ENCODE measurements around the gene ST6GALNAC3.

Gene ST6GALNAC3

DNA sequence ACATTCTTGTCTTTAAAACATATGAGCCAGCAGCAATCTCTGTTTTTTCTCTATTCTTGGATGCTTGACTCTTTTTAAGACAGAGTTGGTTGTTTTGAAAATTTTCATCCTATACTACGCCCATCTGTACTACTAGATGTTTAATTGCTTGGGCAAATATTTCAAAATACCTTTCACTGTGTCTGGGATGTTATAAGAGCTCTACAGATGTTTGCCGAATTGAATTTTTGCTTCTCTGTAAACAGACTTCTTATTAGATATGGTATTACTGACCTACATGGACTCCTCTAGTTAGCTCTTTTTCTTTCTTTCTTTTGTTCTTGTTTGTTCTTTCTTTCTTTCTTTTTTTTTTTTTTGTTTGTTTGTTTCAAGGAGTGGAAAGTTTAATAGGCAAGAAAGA is 345.1 kb downstream of the ST6GALNAC3 start:
- Histone ChIP-seq H3K36me3 (ENCODE audit: control insufficient read depth in 2 of 2, insufficient read depth in 2 of 2, low read length in 2 of 2) (no peaks in the 10 kb centered on the region), H3K9ac (ENCODE audit: low read depth in 1 of 2, low read length in 2 of 2) (no peak overlapping the region), H3K27ac (ENCODE audit: low read depth in 2 of 2, low read length in 2 of 2) (no peak overlapping the region), H3K9me3 (ENCODE audit: control insufficient read depth in 2 of 2, low read length in 2 of 2) (no peaks in the 10 kb centered on the region), H3K27me3 (ENCODE audit: control insufficient read depth in 2 of 2, insufficient read depth in 2 of 2, low read length in 2 of 2) (no peaks in the 10 kb centered on the region), H3K4me3 (ENCODE audit: low read length in 2 of 2) (no peak overlapping the region), H3K4me1 (ENCODE audit: control insufficient read depth in 2 of 2, insufficient read depth in 2 of 2, low read length in 2 of 2) (no peaks in the 10 kb centered on the region)

DNA sequence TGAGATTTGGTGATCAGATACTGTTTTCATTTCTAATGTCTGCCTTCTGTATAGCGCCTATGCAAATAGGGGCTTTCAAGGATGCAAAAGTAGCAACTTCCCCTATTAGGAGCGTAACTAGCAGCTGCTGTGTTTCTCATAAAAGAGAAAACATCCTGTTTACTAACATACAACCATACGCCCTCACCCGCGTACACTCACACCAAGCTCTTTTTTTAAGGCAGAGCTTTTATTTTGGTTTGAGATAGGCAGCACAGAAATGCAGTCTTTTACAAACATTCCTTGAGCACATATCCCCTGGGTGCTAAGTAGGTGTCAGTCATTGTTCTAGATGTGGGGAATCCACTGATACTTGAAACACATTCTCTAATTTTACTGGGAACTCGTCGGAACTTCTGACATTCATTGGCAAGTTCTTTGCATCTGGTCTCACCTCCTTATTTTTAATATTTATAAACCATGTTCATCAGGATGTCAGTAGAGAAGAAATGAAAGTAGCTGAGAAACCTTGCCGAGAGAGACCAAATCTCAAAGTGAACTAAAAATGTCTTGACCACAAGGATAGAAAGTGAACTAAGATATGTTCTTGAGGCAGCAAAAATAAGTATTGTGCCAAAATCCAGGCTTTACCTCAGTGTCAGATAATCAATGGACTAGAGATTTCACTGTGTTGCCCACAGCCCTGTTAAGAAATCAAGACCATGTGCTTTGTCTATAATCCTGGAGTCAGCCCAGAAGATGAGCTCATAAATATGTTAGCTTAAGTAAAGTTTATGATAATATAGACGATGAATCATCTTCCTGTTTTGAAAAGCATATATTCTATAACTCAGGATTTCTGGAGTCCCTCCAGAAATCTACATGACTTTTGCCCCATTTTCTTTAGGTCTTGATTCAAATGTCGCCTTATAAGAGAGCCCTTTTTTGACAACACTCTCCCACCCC is 350.9 kb downstream of the ST6GALNAC3 start:
- H3K9ac ChIP-seq (ENCODE audit: low read depth in 1 of 2, low read length in 2 of 2), result no peak overlapping the region
- H3K27ac ChIP-seq (ENCODE audit: low read depth in 2 of 2, low read length in 2 of 2), result no peak overlapping the region
- no peaks in the 10 kb centered on the region for H3K9me3 ChIP-seq (ENCODE audit: control insufficient read depth in 2 of 2, low read length in 2 of 2)
- no peaks in the 10 kb centered on the region for H3K27me3 ChIP-seq (ENCODE audit: control insufficient read depth in 2 of 2, insufficient read depth in 2 of 2, low read length in 2 of 2)
- H3K4me1 ChIP-seq (ENCODE audit: control insufficient read depth in 2 of 2, insufficient read depth in 2 of 2, low read length in 2 of 2), result no peaks in the 10 kb centered on the region
- H3K4me3 ChIP-seq (ENCODE audit: low read length in 2 of 2), result no peak overlapping the region
- no peaks in the 10 kb centered on the region for H3K36me3 ChIP-seq (ENCODE audit: control insufficient read depth in 2 of 2, insufficient read depth in 2 of 2, low read length in 2 of 2)

DNA sequence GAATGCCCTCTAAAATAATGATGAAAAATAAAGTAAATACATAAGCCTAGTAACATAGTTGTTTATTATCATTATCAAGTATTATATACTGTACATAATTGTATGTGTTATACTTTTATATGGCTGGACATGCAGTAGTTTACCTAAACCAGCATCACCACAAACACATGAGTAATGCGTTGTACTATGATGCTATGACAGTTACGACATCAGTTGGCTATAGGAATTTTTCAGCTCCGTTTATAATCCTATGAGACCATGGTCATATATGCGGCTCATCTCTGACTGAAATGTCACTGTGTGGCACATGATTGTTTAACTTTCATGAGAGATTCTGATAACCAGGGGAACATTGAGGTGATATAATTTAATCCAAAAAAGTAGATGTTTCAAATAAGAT is 352.1 kb downstream of the ST6GALNAC3 start:
- H3K27ac ChIP-seq (ENCODE audit: low read depth in 2 of 2, low read length in 2 of 2), result no peak overlapping the region
- H3K4me3 ChIP-seq (ENCODE audit: low read length in 2 of 2), result no peak overlapping the region
- no peak overlapping the region for H3K9ac ChIP-seq (ENCODE audit: low read depth in 1 of 2, low read length in 2 of 2)
- H3K27me3 ChIP-seq (ENCODE audit: control insufficient read depth in 2 of 2, insufficient read depth in 2 of 2, low read length in 2 of 2), result no peaks in the 10 kb centered on the region
- no peaks in the 10 kb centered on the region for H3K36me3 ChIP-seq (ENCODE audit: control insufficient read depth in 2 of 2, insufficient read depth in 2 of 2, low read length in 2 of 2)
- no peaks in the 10 kb centered on the region for H3K9me3 ChIP-seq (ENCODE audit: control insufficient read depth in 2 of 2, low read length in 2 of 2)
- H3K4me1 ChIP-seq (ENCODE audit: control insufficient read depth in 2 of 2, insufficient read depth in 2 of 2, low read length in 2 of 2), result no peaks in the 10 kb centered on the region

DNA sequence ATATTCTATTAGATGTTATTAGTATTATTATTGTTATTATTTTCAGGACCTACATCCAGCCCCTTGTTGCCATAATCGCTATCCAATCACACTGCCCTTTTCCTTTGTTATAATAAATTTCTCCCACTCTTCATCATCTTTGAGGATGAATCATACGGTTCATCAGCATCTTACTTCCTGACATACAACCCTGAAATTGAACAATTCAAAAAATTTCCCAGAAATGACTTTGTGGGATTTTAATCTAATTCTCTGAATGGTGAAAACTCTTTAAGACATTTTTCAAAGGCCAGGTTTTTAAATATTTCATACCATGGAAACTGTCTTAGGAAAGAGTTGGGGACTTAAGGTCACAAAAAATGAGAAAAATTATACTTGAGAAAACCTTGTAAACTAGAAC is 353.5 kb downstream of the ST6GALNAC3 start:
- H3K4me1 ChIP-seq (ENCODE audit: control insufficient read depth in 2 of 2, insufficient read depth in 2 of 2, low read length in 2 of 2), result no peaks in the 10 kb centered on the region
- H3K27me3 ChIP-seq (ENCODE audit: control insufficient read depth in 2 of 2, insufficient read depth in 2 of 2, low read length in 2 of 2), result no peaks in the 10 kb centered on the region
- no peaks in the 10 kb centered on the region for H3K36me3 ChIP-seq (ENCODE audit: control insufficient read depth in 2 of 2, insufficient read depth in 2 of 2, low read length in 2 of 2)
- H3K4me3 ChIP-seq (ENCODE audit: low read length in 2 of 2), result no peak overlapping the region
- no peak overlapping the region for H3K27ac ChIP-seq (ENCODE audit: low read depth in 2 of 2, low read length in 2 of 2)
- H3K9me3 ChIP-seq (ENCODE audit: control insufficient read depth in 2 of 2, low read length in 2 of 2), result no peaks in the 10 kb centered on the region
- no peak overlapping the region for H3K9ac ChIP-seq (ENCODE audit: low read depth in 1 of 2, low read length in 2 of 2)

DNA sequence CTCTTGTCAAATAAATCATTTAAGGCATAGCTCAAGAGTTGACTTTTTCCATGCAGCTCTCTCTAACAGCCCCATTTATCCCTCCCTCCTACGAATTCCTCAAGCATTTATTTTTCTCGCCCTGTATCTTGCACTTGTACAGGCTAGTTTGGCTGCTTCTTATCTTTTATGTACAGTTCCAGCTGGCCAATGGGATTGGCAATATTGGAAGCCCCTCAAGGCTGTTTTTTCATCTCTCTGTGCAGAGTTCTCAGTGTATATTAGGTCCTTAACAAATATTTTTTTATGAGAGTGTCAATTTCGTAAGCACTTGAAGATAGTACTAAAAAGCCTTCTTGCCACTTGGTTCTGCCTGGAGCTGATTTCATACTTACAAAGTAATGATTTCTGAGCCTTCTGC is 356.0 kb downstream of the ST6GALNAC3 start:
- no peak overlapping the region for H3K9ac ChIP-seq (ENCODE audit: low read depth in 1 of 2, low read length in 2 of 2)
- H3K27ac ChIP-seq (ENCODE audit: low read depth in 2 of 2, low read length in 2 of 2), result no peak overlapping the region
- no peaks in the 10 kb centered on the region for H3K27me3 ChIP-seq (ENCODE audit: control insufficient read depth in 2 of 2, insufficient read depth in 2 of 2, low read length in 2 of 2)
- H3K4me3 ChIP-seq (ENCODE audit: low read length in 2 of 2), result no peak overlapping the region
- no peaks in the 10 kb centered on the region for H3K9me3 ChIP-seq (ENCODE audit: control insufficient read depth in 2 of 2, low read length in 2 of 2)
- H3K36me3 ChIP-seq (ENCODE audit: control insufficient read depth in 2 of 2, insufficient read depth in 2 of 2, low read length in 2 of 2), result no peaks in the 10 kb centered on the region
- H3K4me1 ChIP-seq (ENCODE audit: control insufficient read depth in 2 of 2, insufficient read depth in 2 of 2, low read length in 2 of 2), result no peaks in the 10 kb centered on the region

DNA sequence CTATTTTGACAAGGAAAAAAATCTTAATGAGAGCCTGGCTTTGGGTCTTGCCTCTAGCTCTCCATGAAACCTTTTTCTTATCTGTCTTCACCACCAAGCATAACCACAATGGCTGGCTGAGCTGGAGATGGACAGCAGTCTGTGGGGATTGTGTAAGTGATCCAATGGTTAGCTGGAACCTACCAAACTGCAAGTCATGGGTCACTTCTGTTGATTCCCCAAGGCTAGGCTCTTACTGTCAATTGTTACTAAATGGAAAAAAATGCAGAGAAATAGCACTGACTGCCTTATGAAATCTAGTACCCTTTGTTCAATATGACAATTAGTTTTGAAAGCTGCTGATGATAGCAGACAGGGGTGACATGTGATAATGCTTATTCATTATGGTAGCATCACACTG is 359.0 kb downstream of the ST6GALNAC3 start:
- Histone ChIP-seq H3K9ac (ENCODE audit: low read depth in 1 of 2, low read length in 2 of 2) (no peak overlapping the region), H3K36me3 (ENCODE audit: control insufficient read depth in 2 of 2, insufficient read depth in 2 of 2, low read length in 2 of 2) (no peaks in the 10 kb centered on the region)

DNA sequence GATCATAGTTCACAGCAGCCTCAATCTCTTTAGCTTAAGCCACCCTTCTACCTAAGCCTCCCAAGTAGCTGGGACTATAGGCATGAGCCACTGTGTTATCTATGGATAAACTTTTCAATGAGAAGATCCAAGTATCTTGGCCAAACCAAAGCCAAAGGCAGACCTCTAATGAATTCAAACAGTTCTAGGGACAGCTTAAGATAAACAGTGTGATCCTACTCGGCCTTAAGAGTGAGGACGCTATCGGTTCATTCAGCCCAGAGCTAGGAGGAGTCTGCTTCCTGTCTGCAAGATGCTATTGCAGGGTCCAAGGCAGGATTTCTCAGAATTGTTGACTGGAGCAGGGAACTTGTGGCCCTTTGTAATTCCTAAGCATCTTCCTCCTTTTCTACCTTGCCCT is 368.7 kb downstream of the ST6GALNAC3 start:
- no peak overlapping the region for H3K27ac ChIP-seq (ENCODE audit: low read depth in 2 of 2, low read length in 2 of 2)
- H3K27me3 ChIP-seq (ENCODE audit: control insufficient read depth in 2 of 2, insufficient read depth in 2 of 2, low read length in 2 of 2), result no peaks in the 10 kb centered on the region
- H3K36me3 ChIP-seq (ENCODE audit: control insufficient read depth in 2 of 2, insufficient read depth in 2 of 2, low read length in 2 of 2), result no peaks in the 10 kb centered on the region
- no peaks in the 10 kb centered on the region for H3K9me3 ChIP-seq (ENCODE audit: control insufficient read depth in 2 of 2, low read length in 2 of 2)
- H3K4me1 ChIP-seq (ENCODE audit: control insufficient read depth in 2 of 2, insufficient read depth in 2 of 2, low read length in 2 of 2), result no peaks in the 10 kb centered on the region
- no peak overlapping the region for H3K9ac ChIP-seq (ENCODE audit: low read depth in 1 of 2, low read length in 2 of 2)
- H3K4me3 ChIP-seq (ENCODE audit: low read length in 2 of 2), result no peak overlapping the region

More for the DNA sequence above, 359.0 kb downstream of the ST6GALNAC3 start:
- H3K4me1 ChIP-seq (ENCODE audit: control insufficient read depth in 2 of 2, insufficient read depth in 2 of 2, low read length in 2 of 2), result no peaks in the 10 kb centered on the region
- H3K9me3 ChIP-seq (ENCODE audit: control insufficient read depth in 2 of 2, low read length in 2 of 2), result no peaks in the 10 kb centered on the region
- H3K4me3 ChIP-seq (ENCODE audit: low read length in 2 of 2), result no peak overlapping the region
- H3K27ac ChIP-seq (ENCODE audit: low read depth in 2 of 2, low read length in 2 of 2), result no peak overlapping the region
- no peaks in the 10 kb centered on the region for H3K27me3 ChIP-seq (ENCODE audit: control insufficient read depth in 2 of 2, insufficient read depth in 2 of 2, low read length in 2 of 2)

DNA sequence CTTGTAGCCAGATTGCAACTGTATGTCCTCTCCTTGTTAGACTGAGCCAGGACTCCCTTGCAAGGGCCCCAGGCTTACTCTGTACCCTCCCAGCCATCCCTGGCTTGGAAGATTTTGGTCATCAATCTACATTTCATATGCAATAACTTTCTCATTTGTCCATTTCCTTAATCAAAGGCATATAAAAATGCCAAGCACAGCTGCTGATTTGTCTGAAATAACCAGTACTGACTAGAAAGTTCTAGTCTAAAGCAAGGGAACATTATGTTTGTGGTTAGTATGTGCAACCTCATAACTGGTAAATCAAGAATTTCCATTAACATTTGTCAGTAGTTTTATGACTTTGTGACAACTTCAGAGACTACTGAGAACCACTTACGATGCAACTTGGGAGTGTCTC is 370.2 kb downstream of the ST6GALNAC3 start:
- no peaks in the 10 kb centered on the region for H3K27me3 ChIP-seq (ENCODE audit: control insufficient read depth in 2 of 2, insufficient read depth in 2 of 2, low read length in 2 of 2)
- H3K36me3 ChIP-seq (ENCODE audit: control insufficient read depth in 2 of 2, insufficient read depth in 2 of 2, low read length in 2 of 2), result no peaks in the 10 kb centered on the region
- peaks cover 0 to 4% of the 10 kb centered on the region in 2 donors for H3K9me3 ChIP-seq (ENCODE audit: control insufficient read depth in 2 of 2, low read length in 2 of 2)
- no peak overlapping the region for H3K9ac ChIP-seq (ENCODE audit: low read depth in 1 of 2, low read length in 2 of 2)
- no peak overlapping the region for H3K27ac ChIP-seq (ENCODE audit: low read depth in 2 of 2, low read length in 2 of 2)
- no peak overlapping the region for H3K4me3 ChIP-seq (ENCODE audit: low read length in 2 of 2)
- no peaks in the 10 kb centered on the region for H3K4me1 ChIP-seq (ENCODE audit: control insufficient read depth in 2 of 2, insufficient read depth in 2 of 2, low read length in 2 of 2)

DNA sequence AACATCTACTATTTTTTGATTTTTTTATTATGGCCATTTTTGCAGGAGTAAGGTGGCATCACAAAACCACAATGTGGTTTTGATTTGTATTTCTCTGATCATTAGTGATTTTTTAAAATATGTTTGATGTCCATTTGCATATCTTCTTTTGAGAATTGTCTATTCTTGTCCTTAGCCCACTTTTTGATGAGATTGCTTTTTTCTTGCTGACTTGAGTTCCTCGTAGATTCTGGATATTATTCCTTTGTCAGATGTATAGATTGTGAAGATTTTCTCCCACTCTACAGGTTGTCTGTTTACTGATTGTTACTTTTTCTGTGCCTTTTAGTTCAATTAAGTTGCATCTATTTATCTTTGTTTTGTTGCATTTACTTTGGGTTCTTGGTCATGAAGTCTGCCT is 375.7 kb downstream of the ST6GALNAC3 start:
- Histone ChIP-seq H3K9ac (ENCODE audit: low read depth in 1 of 2, low read length in 2 of 2) (no peak overlapping the region), H3K4me3 (ENCODE audit: low read length in 2 of 2) (no peak overlapping the region), H3K36me3 (ENCODE audit: control insufficient read depth in 2 of 2, insufficient read depth in 2 of 2, low read length in 2 of 2) (no peaks in the 10 kb centered on the region), H3K9me3 (ENCODE audit: control insufficient read depth in 2 of 2, low read length in 2 of 2) (peaks cover 0 to 4% of the 10 kb centered on the region in 2 donors), H3K27ac (ENCODE audit: low read depth in 2 of 2, low read length in 2 of 2) (no peak overlapping the region), H3K4me1 (ENCODE audit: control insufficient read depth in 2 of 2, insufficient read depth in 2 of 2, low read length in 2 of 2) (no peaks in the 10 kb centered on the region), H3K27me3 (ENCODE audit: control insufficient read depth in 2 of 2, insufficient read depth in 2 of 2, low read length in 2 of 2) (no peaks in the 10 kb centered on the region)

DNA sequence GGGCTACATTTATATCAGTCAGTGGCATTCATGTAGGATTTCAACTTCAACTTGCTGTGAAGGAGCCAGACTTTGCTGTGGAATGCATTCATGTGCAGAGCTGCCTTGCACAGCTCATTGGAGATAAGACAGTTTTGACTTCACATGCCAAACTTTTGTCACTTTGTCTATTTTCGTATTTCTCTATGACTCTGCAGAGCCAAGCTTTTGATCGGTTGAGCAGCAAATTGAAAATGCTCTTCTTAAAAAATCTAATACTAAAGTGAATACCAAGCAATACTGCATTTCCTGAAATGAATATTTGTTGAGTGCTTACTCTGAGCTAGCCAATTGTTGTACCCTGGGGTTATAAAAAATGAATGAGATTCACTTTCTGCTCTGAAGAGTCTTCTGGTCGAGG is 388.7 kb downstream of the ST6GALNAC3 start:
- Histone ChIP-seq H3K4me3 (ENCODE audit: low read length in 2 of 2) (no peak overlapping the region), H3K9ac (ENCODE audit: low read depth in 1 of 2, low read length in 2 of 2) (no peak overlapping the region)

More for the DNA sequence above, 388.7 kb downstream of the ST6GALNAC3 start:
- Histone ChIP-seq H3K27ac (ENCODE audit: low read depth in 2 of 2, low read length in 2 of 2) (no peak overlapping the region), H3K27me3 (ENCODE audit: control insufficient read depth in 2 of 2, insufficient read depth in 2 of 2, low read length in 2 of 2) (no peaks in the 10 kb centered on the region), H3K36me3 (ENCODE audit: control insufficient read depth in 2 of 2, insufficient read depth in 2 of 2, low read length in 2 of 2) (no peaks in the 10 kb centered on the region), H3K4me1 (ENCODE audit: control insufficient read depth in 2 of 2, insufficient read depth in 2 of 2, low read length in 2 of 2) (no peaks in the 10 kb centered on the region), H3K9me3 (ENCODE audit: control insufficient read depth in 2 of 2, low read length in 2 of 2) (no peaks in the 10 kb centered on the region)
